HepG2 (cell line): ENCODE measurements around the gene COG1. TPM values are rescaled to one million over a fixed set of nuclear protein-coding genes. Genes with fewer than 3 reads are reported as not detected.
"Not testable (repeated sequence)": the region's sequence is repeated elsewhere in the genome, so short reads cannot be mapped to it uniquely, and the experiment has no call there.

ENCODE experiments used
- ATAC-seq: fragments of 200-7000 bp; cut with Tn5 transposase; 3 replicates; pipeline ENCODE4 v1.9.1; 2020; ENCODE audit warnings: mild to moderate bottlenecking, moderate library complexity
- BruUV-seq: library from RNA; stranded (reverse); fragments of 400-500 nt; replicated peaks from 2 replicates; lab custom pipeline; 2021; lab: Mats Ljungman, UMichigan
- CTCF ChIA-PET: fragments of 300-600 bp; formaldehyde crosslinking; extraction: SDS; loops from one replicate; lab custom pipeline; 2021; ENCODE audit warnings: low total read pairs, inconsistent platforms, low intra/inter-chr PET ratio; lab: Yijun Ruan, JAX
- POLR2A ChIA-PET: fragments of 350-600 bp; sonication (Branson Sonifier 250); formaldehyde crosslinking; loops from one replicate; lab custom pipeline; 2020; ENCODE audit warnings: antibody characterized with exemption, inconsistent platforms; lab: Yijun Ruan, JAX
- DNase-seq: peaks from one replicate; pipeline ENCODE4 v3.0.0-alpha.2; 2015; ENCODE audit warnings: low spot score
- FAIRE-seq: peaks from 3 replicates; lab custom pipeline; 2011; peaks lifted over from hg19 to GRCh38; lab: Jason Lieb, UNC
- H2AFZ ChIP-seq: one replicate; pipeline ENCODE4 v1.6.1; 2011; ENCODE audit warnings: low read length, inconsistent platforms
- H3K27ac ChIP-seq: fragments of 300-600 bp; 3 replicates; pipeline ENCODE4 v1.8.0; 2011; ENCODE audit warnings: mixed run types, mild to moderate bottlenecking, mixed read lengths, low read length, inconsistent platforms; ENCODE audit not compliant: insufficient read depth; ENCODE audit errors: extremely low read length
- H3K27me3 ChIP-seq, 2 experiments: fragments of 200-600 bp in 1 of 2; 2 replicates in 1 of 2; 3 replicates in 1 of 2; pipeline versions ENCODE4 v1.6.0 to v1.8.0; 2011; ENCODE audit warnings: low read length in 2 of 2, mild to moderate bottlenecking in 2 of 2, moderate library complexity in 2 of 2, inconsistent platforms in 1 of 2; ENCODE audit not compliant: insufficient read depth in 2 of 2, control insufficient read depth in 1 of 2
- H3K36me3 ChIP-seq, 2 experiments: fragments of 200-600 bp in 1 of 2; replicated peaks in 1 of 2; 2 replicates in 1 of 2; 3 replicates in 1 of 2; pipeline versions ENCODE4 v1.5.1 to v1.8.0; 2011; ENCODE audit warnings: low read length in 2 of 2, inconsistent platforms in 1 of 2; ENCODE audit not compliant: insufficient read depth in 2 of 2, control insufficient read depth in 1 of 2
- H3K4me1 ChIP-seq: 2 replicates; pipeline ENCODE4 v1.5.1; 2012; ENCODE audit warnings: low read length, inconsistent platforms; ENCODE audit not compliant: insufficient read depth
- H3K4me2 ChIP-seq: 2 replicates; pipeline ENCODE4 v1.6.0; 2011; ENCODE audit warnings: low read depth, low read length, inconsistent platforms
- H3K4me3 ChIP-seq, 3 experiments: fragments of 200-600 bp in 1 of 3; sonication (generic), shearing (Covaris generic) in 1 of 3; replicated peaks in 1 of 3; 2 replicates each; pipeline ENCODE4 v1.5.1; 2011 to 2016; ENCODE audit warnings: low read length in 3 of 3, inconsistent platforms in 2 of 3, low read depth in 2 of 3, mild to moderate bottlenecking in 2 of 3, control low read depth in 1 of 3, mixed read lengths in 1 of 3; ENCODE audit not compliant: insufficient read depth in 1 of 3
- H3K79me2 ChIP-seq: one replicate; pipeline ENCODE4 v1.6.1; 2011; ENCODE audit warnings: low read length, inconsistent platforms; ENCODE audit not compliant: insufficient read depth
- H3K9ac ChIP-seq: 2 replicates; pipeline ENCODE4 v1.6.0; 2011; ENCODE audit warnings: mild to moderate bottlenecking, low read depth, low read length, inconsistent platforms; ENCODE audit not compliant: insufficient read depth
- H3K9me3 ChIP-seq: 2 replicates; pipeline ENCODE4 v1.5.1; 2012; ENCODE audit warnings: mild to moderate bottlenecking, low read length
- H4K20me1 ChIP-seq: 2 replicates; pipeline ENCODE4 v1.6.0; 2011; ENCODE audit warnings: inconsistent platforms, mild to moderate bottlenecking, low read length, moderate library complexity; ENCODE audit not compliant: insufficient read depth
- ATF3 ChIP-seq: sonication (generic); formaldehyde crosslinking; IDR thresholded peaks from 2 replicates; pipeline ENCODE4 v1.4.0; 2020; ENCODE audit warnings: missing genetic modification reagents
- MAFF ChIP-seq: IDR thresholded peaks from 2 replicates; pipeline ENCODE4 v1.6.1; 2011; ENCODE audit warnings: low read depth, low read length, improper control_type of control experiment
- MAFK ChIP-seq, 2 experiments: IDR thresholded peaks in 1 of 2; conservative IDR thresholded peaks in 1 of 2; 2 replicates each; pipeline ENCODE4 v1.6.1; 2011; ENCODE audit warnings: improper control_type of control experiment in 2 of 2, low read length in 2 of 2
- MBNL3 ChIP-seq: fragments of 250-450 bp; sonication (Bioruptor Pico); conservative IDR thresholded peaks from 2 replicates; pipeline ENCODE4 v1.8.0; 2022; ENCODE audit warnings: mild to moderate bottlenecking, inconsistent platforms
- SIX1 ChIP-seq: sonication (generic); formaldehyde crosslinking; IDR thresholded peaks from 2 replicates; pipeline ENCODE4 v1.4.0; 2020; ENCODE audit warnings: missing genetic modification reagents, borderline replicate concordance
- SMYD3 ChIP-seq: sonication (generic); formaldehyde crosslinking; IDR thresholded peaks from 2 replicates; pipeline ENCODE4 v1.8.1; 2023; ENCODE audit warnings: mild to moderate bottlenecking, missing genetic modification reagents
- SOX13 ChIP-seq, 3 experiments: fragments of 450-650 bp in 1 of 3; sonication (generic) in 1 of 3; formaldehyde crosslinking in 1 of 3; IDR thresholded peaks in 2 of 3; conservative IDR thresholded peaks in 1 of 3; 2 replicates each; pipeline versions ENCODE4 v1.5.0 to v1.6.1; 2016 to 2020; ENCODE audit warnings: antibody characterized with exemption in 1 of 3, mild to moderate bottlenecking in 1 of 3, missing compliant biosample characterization in 1 of 3, missing genetic modification reagents in 1 of 3, moderate library complexity in 1 of 3
- SPEN ChIP-seq: sonication (generic); formaldehyde crosslinking; IDR thresholded peaks from 2 replicates; pipeline ENCODE4 v1.5.1; 2020; ENCODE audit warnings: low read depth, mild to moderate bottlenecking, missing genetic modification reagents
- TEAD3 ChIP-seq: optimal IDR thresholded peaks from 2 replicates; pipeline ENCODE3; 2016; ENCODE audit warnings: borderline replicate concordance
- ZNF136 ChIP-seq: sonication (generic); formaldehyde crosslinking; IDR thresholded peaks from 2 replicates; pipeline ENCODE4 v1.8.1; 2022; ENCODE audit warnings: low read depth, mild to moderate bottlenecking, moderate library complexity, missing genetic modification reagents
- ZNF709 ChIP-seq: sonication (generic); formaldehyde crosslinking; IDR thresholded peaks from 2 replicates; pipeline ENCODE4 v1.5.0; 2020; ENCODE audit warnings: mild to moderate bottlenecking, missing genetic modification reagents
- ZNF776 ChIP-seq: sonication (generic); formaldehyde crosslinking; IDR thresholded peaks from 2 replicates; pipeline ENCODE4 v1.4.0; 2020; ENCODE audit warnings: mild to moderate bottlenecking, missing genetic modification reagents
- ZNF850 ChIP-seq: sonication (generic); formaldehyde crosslinking; conservative IDR thresholded peaks from 2 replicates; pipeline ENCODE4 v1.9.0; 2021; ENCODE audit warnings: mild to moderate bottlenecking, missing genetic modification reagents
- WGBS: methylation state at CpG from one replicate; pipeline ENCODE4 v1.1.6; 2017; ENCODE audit warnings: low lambda C conversion rate; 5-methylcytosine and 5-hydroxymethylcytosine counted together
- in situ Hi-C: cut with HindIII; loops from 2 replicates; pipeline ENCODE4 v1.10.0; 2017; ENCODE audit warnings: low pct_unique_long_range_greater_than_20kb; ENCODE audit not compliant: extremely low pct_ligation_motif_present
- intact Hi-C: fragments of 100-400 bp; cut with micrococcal nuclease; formaldehyde crosslinking; loops from one replicate; pipeline ENCODE4 v1.10.0; 2022; ENCODE audit not compliant: unreplicated experiment
- polyA plus RNA-seq, 8 experiments: library from polyadenylated mRNA; depleted of rRNA in 3 of 8; stranded (reverse) in 7 of 8; unstranded in 1 of 8; fragments of >200 nt; fragmentation: Illumina TruSeq in 4 of 8; extraction: Trizol in 4 of 8; gene quantifications; 2 replicates each; pipeline versions ENCODE4 v1.2.1 to v1.2.3, GENCODE V29; 2011 to 2016; ENCODE audit warnings: low read depth in 4 of 8, missing spikeins in 1 of 8, mixed read lengths in 1 of 8; ENCODE audit not compliant: insufficient read depth in 1 of 8
- total RNA-seq, 5 experiments: library from RNA; depleted of rRNA; stranded (reverse); fragments of >200 nt; fragmentation: Illumina TruSeq; extraction: Trizol; gene quantifications; 2 replicates each; pipeline ENCODE4 v1.2.3, GENCODE V29; 2016; ENCODE audit warnings: low read depth in 1 of 5

The COG1 gene
- total and polyA plus RNA-seq, 2 of the 13 experiments (the other 11 are each of a cell fraction or from before 2014, with no cell fraction given): 36.6 to 39.7 TPM

- POLR2A ChIA-PET: no interaction called here
- 68% methylated on average over 6 of the region's 6 CpGs for WGBS
Measured at GRCh38 chr17:73148540-73149334, 44.1 kb upstream of the COG1 start.

DNA sequence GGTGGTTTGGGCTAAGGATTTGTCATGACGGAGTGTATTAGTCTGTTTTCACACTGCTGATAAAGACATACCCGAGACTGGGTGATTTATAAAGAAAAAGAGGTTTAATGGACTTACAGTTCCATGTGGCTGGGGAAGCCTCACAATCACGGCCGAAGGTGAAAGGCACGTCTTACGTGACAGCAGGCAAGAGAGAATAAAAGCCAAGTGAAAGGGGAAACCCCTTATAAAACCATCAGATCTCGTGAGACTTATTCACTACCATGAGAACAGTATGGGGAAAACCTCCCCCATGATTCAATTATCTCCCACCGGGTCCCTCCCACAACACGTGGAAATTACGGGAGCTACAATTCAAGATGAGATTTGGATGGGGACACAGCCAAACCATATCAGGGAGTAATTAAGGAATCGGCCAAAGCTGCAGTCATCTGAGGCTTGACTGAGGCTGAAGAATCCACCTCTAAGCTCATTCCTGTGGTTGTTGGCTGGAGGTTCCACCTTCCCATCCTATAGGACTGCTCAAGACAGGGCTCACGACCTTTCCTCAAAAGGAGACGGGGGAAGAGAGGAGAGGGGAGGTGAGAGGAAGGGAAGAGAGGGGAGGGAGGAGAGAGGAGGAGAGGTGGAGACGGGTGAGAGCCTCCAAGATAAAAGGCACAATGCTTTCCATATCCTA is 42.1 kb upstream of the COG1 start:
- BruUV-seq; ATAC-seq; H3K4me3 ChIP-seq; H4K20me1 ChIP-seq; H3K9ac ChIP-seq; H3K9me3 ChIP-seq; POLR2A ChIA-PET; H2AFZ ChIP-seq; H3K79me2 ChIP-seq; DNase-seq; CTCF ChIA-PET; H3K36me3 ChIP-seq; in situ Hi-C loops; H3K4me2 ChIP-seq; FAIRE-seq; H3K27ac ChIP-seq; TF ChIP-seq SOX13 (IDR thresholded peaks at IDR 0.05): not testable (repeated sequence)
- intact Hi-C loops: loop anchor here (10.0 kb wide), 1 partner anchor 136 kb away; no protein-coding TSS in a partner anchor
- H3K4me1 ChIP-seq: peaks cover 34% of the 10 kb centered on the region
- TF ChIP-seq TEAD3 (peak; percentile 27), SOX13 (CRISPR knock-in tag; conservative IDR thresholded peaks at IDR 0.05 in 1 of 2, IDR thresholded peaks at IDR 0.05 in 1 of 2) (0 out of 4 replicates have a peak, but pooled peaks of 1 of the 2 experiments have one; percentile 5)
- WGBS: 46% methylated on average over 14 of the region's 14 CpGs
- peaks cover 7 to 54% of the 10 kb centered on the region in 2 experiments for H3K27me3 ChIP-seq

More at GRCh38 chr17:73148540-73149334, 44.1 kb upstream of the COG1 start:
- Histone ChIP-seq H3K4me2 (no peak overlapping the region), H3K27me3 (peaks cover 7 to 52% of the 10 kb centered on the region in 2 experiments), H3K4me3 (no peak overlapping the region), H3K4me1 (peaks cover 23% of the 10 kb centered on the region), H4K20me1 (no peaks in the 10 kb centered on the region), H3K27ac (no peak overlapping the region), H3K36me3 (no peaks in the 10 kb centered on the region), H3K9ac (no peak overlapping the region), H3K9me3 (peaks cover 8% of the 10 kb centered on the region; the same call in 1 of the 2 replicates), H3K79me2 (no peaks in the 10 kb centered on the region), H2AFZ (no peak overlapping the region)
- no TSS peak for BruUV-seq
- FAIRE-seq (no peak), ATAC-seq (no peak), DNase-seq (no peak)
- intact Hi-C loops (no loop called here), in situ Hi-C loops (no loop called here)
- CTCF ChIA-PET: no interaction called here
- no peak for TF ChIP-seq SMYD3
- TF ChIP-seq ZNF776 (CRISPR knock-in tag): no peak
- no peak for TF ChIP-seq MBNL3 (CRISPR knock-in tag)
- TF ChIP-seq MAFK (conservative IDR thresholded peaks at IDR 0.05 in 1 of 2, IDR thresholded peaks at IDR 0.05 in 1 of 2; ENCODE audit: low read length in 2 of 2): peak; percentile 85 to 88
- no peak for TF ChIP-seq ZNF850
- no peak for TF ChIP-seq SIX1 (CRISPR knock-in tag)
- TF ChIP-seq ZNF709 (CRISPR knock-in tag): no peak
- no peak for TF ChIP-seq SPEN (CRISPR knock-in tag)
- TF ChIP-seq MAFF: peak; percentile 79
- TF ChIP-seq ZNF136 (CRISPR knock-in tag): no peak
- TF ChIP-seq ATF3 (CRISPR knock-in tag): no peak
